ENCODE measurements around the gene TSC22D4. TPM values are rescaled to one million over a fixed set of nuclear protein-coding genes. Genes with fewer than 3 reads are reported as not detected.

Gene TSC22D4
- total and polyA plus RNA-seq, 9 of the 15 experiments (the other 6 are each of a cell fraction or from before 2014, with no cell fraction given) = 0.37 to 107 (median 28.7) TPM

- TF ChIP-seq ZBTB2 (IDR thresholded peaks at IDR 0.05) (no peak), YY1 (IDR thresholded peaks at IDR 0.05; ENCODE audit: borderline replicate concordance in 1 of 3, control insufficient read depth in 1 of 3, extremely low read depth in 1 of 3, insufficient read depth in 3 of 3, insufficient read length in 1 of 3, insufficient replicate concordance in 2 of 3, low read depth in 1 of 3, low read length in 2 of 3) (peak in 2 of 3 experiments; percentile 38 to 41), CTBP1 (IDR thresholded peaks at IDR 0.05; ENCODE audit: borderline replicate concordance) (no peak), PHB (CRISPR knock-in tag; IDR thresholded peaks at IDR 0.05) (peak; percentile 20; the same call in 1 of the 2 replicates), FOXK2 (conservative IDR thresholded peaks at IDR 0.05 in 1 of 2, IDR thresholded peaks at IDR 0.05 in 1 of 2; ENCODE audit: low read depth in 2 of 2) (no peak), POLR2AphosphoS2 (IDR thresholded peaks at IDR 0.05; ENCODE audit: low read length) (no peak), NRF1 (conservative IDR thresholded peaks at IDR 0.05 in 1 of 2, IDR thresholded peaks at IDR 0.05 in 1 of 2) (peak; percentile 70 to 72), RAD21 (CRISPR knock-in tag; conservative IDR thresholded peaks at IDR 0.05 in 1 of 2, IDR thresholded peaks at IDR 0.05 in 1 of 2) (peak; percentile 92 to 94), RBM22 (IDR thresholded peaks at IDR 0.05; ENCODE audit: low read depth, low read length, poor library complexity, severe bottlenecking) (peak; percentile 54), CBFB (CRISPR knock-in tag; IDR thresholded peaks at IDR 0.05) (no peak), TBP (optimal IDR thresholded peaks at IDR 0.05; ENCODE audit: low read depth, low read length) (peak; percentile 35), PHF8 (IDR thresholded peaks at IDR 0.05; ENCODE audit: borderline replicate concordance, low read length) (no peak), ZBTB9 (CRISPR knock-in tag; IDR thresholded peaks at IDR 0.05) (no peak), POLR2A (conservative IDR thresholded peaks at IDR 0.05) (0 out of 2 replicates have a peak, but pooled peaks have one; percentile 18), ZKSCAN3 (CRISPR knock-in tag; IDR thresholded peaks at IDR 0.05) (no peak), PHF20 (IDR thresholded peaks at IDR 0.05; ENCODE audit: partially characterized antibody) (no peak), RBFOX2 (IDR thresholded peaks at IDR 0.05; ENCODE audit: low read depth, low read length) (peak; percentile 72), JUND (IDR thresholded peaks at IDR 0.05; ENCODE audit: borderline replicate concordance, low read depth, low read length) (peak; percentile 51; the same call in 1 of the 2 replicates), JUND (tag; IDR thresholded peaks at IDR 0.05; ENCODE audit: borderline replicate concordance, low read depth, low read length) (no peak), RHOXF2B (CRISPR knock-in tag; conservative IDR thresholded peaks at IDR 0.05) (no peak), ZNF282 (CRISPR knock-in tag; IDR thresholded peaks at IDR 0.05) (no peak), CCNT2 (IDR thresholded peaks at IDR 0.05; ENCODE audit: borderline replicate concordance, extremely low read depth, insufficient read length, low read depth, low read length) (peak; percentile 31), MYNN (IDR thresholded peaks at IDR 0.05) (peak; percentile 58), MYNN (CRISPR knock-in tag; IDR thresholded peaks at IDR 0.05) (no peak), GATA2 (CRISPR knock-in tag; IDR thresholded peaks at IDR 0.05) (0 out of 2 replicates have a peak, but pooled peaks have one; percentile 23), ARID2 (IDR thresholded peaks at IDR 0.05) (peak; percentile 52; the same call in 1 of the 2 replicates)
Observed at GRCh38 chr7:100469227-100470044, 9.6 kb downstream of the TSC22D4 start (continued).

All from K562 (cell line).